HG03280 (cell line): ENCODE results near the gene OPN1LW.
A peak's percentile ranks its signal among the peaks of the same experiment; 100 is the strongest.
"Not testable (repeated sequence)": the region's sequence is repeated elsewhere in the genome, so short reads cannot be mapped to it uniquely, and the experiment has no call there.

Experiments used
- ATAC-seq: cut with Tn5 transposase; IDR thresholded peaks from one replicate; pipeline ENCODE4 v1.9.1; 2021; ENCODE audit warnings: mild to moderate bottlenecking, moderate library complexity; ENCODE audit not compliant: unreplicated experiment

Gene OPN1LW

DNA sequence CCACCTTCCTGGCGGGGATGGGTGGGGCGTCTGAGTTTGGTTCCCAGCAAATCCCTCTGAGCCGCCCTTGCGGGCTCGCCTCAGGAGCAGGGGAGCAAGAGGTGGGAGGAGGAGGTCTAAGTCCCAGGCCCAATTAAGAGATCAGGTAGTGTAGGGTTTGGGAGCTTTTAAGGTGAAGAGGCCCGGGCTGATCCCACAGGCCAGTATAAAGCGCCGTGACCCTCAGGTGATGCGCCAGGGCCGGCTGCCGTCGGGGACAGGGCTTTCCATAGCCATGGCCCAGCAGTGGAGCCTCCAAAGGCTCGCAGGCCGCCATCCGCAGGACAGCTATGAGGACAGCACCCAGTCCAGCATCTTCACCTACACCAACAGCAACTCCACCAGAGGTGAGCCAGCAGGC, at the start of gene OPN1LW:
OPN1LW (plus strand) TSS at position 234 of the 400 bp plus-strand sequence; CDS start at position 275, 41 bp downstream.
- not testable (repeated sequence) for ATAC-seq

DNA sequence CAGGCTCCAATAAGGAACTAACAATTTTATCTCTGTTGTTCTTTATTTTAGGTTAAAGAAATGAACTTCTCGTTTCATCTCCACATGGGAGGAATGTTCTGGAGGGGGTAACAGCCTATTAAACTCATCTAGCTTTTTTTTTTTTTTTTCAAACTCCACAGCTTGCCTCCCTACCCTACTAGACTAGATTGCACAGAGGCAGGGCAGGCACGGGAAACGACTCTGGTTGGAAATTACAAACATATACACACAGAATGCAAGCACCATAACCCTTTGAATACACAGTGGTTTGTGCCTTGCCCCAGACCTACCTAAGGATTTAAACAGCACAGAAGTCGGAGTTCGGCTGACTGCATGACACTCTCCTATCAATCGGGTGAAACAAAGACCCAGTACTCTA, 49.2 kb upstream of the OPN1LW start:
- no peak for ATAC-seq

DNA sequence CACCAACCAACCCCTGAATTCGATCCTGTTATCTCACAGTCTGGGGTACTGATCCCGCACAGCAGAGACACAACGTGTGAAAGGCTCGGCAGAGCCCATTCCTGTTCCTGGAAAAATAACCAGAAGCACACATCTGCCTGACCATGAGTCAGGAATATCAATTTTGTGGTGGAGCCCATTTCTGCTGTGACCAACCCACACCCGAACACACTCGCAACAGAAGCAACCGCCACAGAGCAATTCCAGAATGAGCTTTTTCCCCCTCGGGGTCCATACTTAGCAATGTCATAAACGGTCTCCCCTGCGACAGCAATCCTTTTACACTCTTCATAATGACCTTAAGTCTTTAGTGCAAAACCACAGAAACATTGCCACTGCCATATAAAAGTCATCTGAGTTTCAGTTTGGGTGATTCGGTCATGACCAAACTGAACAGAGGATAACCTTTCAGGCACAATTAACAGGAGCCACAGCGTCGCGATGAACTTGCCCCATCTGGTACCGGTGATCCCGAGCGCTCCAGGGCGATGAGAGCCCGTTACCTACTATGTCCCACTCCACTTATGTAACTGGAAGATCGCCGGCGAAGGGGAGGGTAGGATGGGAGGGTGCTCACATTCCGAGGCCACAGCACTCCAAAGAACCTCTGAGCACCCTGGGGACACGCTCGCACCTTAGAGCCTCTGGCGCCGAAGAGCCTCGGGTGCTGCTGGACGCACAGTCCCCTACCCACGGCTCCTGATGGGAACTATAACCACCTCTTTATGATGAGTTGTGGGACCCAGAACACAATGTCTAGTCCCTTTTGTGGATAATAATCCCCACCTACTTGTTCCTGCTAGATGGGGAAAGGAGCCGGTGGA, 47.7 kb upstream of the OPN1LW start:
- ATAC-seq = no peak

DNA sequence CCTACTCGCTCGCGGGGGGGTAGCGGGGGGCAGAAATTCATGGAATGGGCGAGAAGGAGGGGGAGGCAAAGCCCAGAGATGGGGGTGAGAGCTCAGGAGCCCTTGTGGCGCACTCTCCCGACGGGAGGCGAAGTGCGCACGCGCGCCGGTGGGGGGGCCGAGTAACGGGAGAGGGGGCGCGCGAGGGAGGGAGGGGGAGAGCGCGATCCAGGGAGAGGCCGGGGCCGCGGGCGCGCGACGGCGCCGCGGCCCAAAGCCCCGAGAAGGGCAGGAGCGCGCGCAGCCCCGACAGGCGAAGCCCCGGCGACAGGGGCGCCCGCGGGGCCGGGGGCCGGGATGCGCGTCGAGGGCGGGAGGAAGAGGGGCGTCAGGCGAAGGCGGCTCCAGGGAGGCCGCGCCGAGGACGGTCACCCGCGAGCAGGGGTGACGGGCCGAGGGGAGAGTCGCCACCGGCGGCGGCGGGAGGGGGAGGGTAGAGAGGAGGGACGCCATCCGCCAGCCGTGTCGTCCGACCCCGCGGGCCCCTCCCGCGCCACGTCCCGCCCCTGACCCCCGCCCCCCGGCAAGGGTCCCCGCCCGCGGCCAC, 46.9 kb upstream of the OPN1LW start:
- ATAC-seq = peak; percentile 41

DNA sequence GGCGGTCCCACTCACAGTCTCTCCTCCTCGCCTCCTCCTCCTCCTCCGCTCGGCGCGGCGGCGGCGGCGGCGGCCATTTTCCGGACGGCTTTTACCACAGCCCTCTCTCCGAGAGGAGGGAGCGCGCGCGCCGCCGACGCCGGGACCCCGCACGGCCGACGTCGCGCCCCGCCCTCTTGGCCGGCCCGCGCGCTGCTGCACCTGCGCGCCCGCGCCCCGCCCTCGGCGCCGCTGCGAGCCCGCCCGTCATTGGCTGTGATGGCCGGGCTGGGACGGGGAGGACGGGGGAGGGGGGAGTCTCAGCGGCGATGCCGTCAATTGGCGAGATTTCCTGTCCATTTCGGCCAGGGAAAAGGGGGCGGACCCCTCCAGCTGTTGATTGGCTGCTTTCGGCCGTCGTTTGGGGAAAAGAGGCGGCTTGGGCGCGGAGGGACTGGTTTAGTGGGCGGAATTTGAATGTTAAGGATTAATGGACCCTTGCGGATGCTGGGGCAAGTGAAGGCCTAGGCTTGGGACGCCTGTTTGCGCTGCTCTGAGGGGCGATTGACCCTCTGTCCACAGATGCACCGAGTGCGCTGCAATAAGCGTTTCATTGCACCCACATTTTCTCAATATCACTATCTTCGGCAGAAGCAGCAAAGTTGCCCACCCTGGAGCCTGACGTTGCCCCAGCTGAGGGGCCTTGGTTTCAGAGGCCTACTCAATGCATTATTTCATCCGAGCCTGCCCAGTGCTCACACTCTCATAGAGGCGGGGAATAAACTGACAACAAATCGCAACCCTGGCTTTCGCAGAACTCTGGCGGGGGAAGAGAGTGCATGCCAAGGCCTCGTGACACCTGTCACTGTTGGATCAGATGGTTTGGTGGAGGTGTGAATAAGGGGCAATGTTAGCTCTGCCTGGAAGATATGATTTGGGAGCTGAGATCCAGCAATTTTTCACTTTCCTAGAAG, 46.2 kb upstream of the OPN1LW start, which contains the start of gene MECP2:
MECP2 (minus strand) TSS at position 129 of the 953 bp plus-strand sequence.
- ATAC-seq = peak; percentile 92

DNA sequence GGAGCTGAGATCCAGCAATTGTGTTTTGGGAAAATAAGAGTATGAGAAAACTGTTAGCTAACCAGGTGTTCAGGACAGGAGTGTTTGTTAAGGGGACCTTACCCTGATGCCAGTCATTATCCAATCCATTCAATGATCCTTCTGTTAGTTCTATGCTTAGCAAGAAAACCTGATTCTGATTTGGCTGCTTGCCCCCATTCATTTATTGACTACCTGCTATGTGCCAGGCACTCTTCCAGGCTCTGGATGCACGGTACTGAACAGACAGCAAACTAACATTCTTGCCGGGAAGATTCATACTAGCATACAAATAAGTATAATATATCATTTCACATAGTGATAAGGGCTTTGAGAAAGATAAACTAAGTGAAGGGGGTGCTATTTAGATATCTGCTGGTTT, 45.5 kb upstream of the OPN1LW start:
- no peak for ATAC-seq

DNA sequence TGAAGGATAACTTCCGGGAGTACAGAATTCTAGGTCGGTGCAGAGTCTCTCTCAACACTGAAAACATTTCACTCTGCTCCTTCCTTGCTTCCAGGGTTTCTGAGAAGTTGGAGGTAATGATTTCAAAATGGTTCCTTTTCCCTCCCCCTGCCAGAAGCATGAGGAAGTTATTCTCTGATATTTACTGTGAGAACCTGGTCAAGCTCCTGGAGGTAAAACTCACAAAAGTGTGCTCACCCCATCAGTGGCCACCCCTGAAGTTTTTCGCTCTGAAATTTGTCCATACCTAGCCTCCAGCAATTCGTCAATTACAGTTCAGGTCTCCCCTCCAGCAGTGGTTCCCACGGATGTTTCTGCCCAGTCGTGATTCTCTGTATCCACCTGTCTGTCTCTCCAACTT, 30.3 kb upstream of the OPN1LW start:
- no peak for ATAC-seq

DNA sequence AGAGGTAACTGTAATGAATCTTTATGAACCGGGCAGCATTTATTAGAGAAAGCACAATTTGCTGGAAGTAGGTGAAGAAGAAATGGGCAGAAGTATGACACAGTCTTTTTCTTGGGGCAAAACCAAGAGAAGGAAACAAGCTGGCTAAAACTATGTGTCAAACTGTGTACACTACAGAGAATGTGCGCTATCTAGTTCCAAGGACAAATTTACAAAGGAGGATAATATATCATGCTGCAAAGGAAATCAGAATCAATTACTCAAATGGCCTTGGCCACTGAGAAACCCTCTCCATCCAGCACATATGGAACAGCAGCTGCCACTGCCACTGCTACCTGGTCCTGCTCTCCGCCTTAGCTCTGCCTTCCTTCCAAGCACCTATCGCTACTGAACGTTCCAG, 29.4 kb upstream of the OPN1LW start:
- ATAC-seq = no peak

DNA sequence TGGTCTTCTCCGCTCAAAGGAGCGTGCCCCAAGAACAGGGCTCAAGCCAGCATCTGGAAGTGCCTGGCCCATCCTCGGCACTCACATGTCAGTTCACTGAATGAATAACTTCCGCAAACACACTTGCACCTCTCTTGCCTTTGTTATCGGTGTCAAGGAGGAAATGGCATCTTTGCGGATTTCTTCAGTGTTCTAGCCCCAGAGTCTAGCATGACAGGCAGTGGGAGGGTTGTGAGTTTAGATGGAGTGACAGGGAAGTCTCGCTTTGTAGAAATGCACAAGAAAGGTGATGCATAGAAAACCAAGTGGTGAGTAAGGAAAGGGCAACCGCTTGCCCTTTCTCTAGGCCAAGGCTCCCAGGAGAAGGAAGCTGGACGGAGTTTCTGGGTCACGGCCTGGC, 29.0 kb upstream of the OPN1LW start:
- ATAC-seq = no peak

DNA sequence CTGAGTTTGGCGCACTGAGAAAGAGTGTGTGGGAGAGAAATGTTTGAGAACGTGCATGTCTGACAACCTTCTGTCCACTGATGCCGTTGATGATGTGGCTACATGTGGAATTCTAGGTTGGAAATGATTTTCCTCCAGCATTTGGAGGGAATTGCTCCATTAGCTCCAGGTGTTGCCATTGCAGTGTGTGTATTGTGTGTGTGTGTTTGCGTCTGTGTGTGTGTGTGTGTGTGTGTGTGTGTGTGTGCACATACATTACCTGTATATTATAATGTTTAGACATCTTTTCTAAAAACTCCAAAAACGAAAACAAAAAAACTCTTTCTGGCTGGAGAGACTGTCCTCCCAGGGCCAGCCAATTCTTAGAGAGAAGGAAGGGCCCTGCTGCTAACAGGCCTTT, 28.3 kb upstream of the OPN1LW start:
- ATAC-seq = no peak

DNA sequence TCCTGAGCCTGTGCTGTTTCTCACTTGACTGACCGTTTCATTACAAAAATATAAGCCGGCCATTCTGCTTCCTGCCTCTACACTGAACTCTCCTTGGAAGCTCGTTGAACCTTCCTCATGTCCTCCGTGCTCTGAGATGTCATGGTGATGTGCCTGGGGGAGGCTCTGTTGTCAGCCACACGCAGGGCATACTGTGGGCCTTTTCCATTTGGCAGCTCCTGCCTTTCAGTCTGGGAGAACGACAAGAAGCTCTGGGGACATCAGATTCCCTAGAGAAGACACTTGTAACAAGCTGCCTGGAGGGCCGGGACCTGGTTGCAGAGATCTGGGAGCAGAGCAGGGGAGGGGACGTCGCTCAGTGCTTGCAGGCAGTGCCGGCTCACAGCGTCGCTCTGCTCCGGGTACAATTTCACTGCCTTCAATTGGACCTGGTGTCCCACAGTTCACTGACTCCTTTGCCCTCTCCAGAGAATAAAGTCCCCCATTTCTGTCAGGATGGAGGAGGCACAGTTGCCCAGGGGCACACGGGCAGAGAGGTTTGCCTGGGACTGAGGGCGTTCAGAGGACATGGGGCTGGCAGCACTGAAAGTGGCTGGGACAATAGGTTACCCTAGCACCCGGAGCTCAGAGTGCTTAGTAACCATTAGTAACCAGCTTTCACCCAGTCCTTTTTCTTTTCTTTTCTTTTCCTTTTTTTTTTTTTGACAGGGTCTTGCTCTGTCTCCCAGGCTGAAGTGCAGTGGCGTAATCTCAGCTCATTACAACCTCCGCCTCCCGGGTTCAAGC, 27.4 kb upstream of the OPN1LW start:
- ATAC-seq = no peak

DNA sequence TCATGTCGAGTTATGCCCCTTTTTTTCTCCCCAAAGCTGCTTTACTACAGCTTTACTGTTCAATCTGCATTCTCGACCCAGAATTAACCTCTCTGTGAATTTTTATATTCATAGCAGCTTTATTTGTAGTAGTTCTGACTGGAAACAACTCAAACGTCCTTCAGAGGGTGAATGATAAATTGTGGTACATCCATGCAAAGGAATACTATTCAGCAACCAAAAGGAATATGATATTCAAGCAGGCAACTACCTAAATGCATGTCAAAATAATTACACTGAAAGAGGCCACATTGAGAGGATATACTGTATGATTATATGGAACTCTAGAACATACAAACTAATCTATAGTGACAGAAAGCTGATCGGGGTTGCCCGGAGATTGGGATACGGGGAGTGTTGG, 26.5 kb upstream of the OPN1LW start:
- no peak for ATAC-seq

DNA sequence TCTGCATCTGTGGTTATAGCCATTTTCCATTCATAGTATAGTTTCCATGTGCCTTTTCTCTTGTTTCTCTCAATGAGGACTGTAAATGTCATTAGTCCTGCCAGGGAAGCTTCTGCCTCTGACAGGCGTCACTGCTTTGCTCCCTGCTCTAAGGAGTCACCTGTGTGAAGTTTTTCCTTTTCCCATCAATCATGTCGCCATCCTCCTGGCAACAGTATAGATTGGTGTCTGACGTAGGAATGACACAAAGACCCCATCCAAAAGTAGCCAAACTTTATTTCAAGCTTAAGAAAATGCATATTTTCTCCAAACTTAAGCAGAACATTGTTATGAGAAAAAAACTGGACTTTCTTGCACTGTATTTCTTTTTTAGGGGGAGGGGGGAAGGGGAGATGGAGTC, 23.5 kb upstream of the OPN1LW start:
- ATAC-seq = no peak

DNA sequence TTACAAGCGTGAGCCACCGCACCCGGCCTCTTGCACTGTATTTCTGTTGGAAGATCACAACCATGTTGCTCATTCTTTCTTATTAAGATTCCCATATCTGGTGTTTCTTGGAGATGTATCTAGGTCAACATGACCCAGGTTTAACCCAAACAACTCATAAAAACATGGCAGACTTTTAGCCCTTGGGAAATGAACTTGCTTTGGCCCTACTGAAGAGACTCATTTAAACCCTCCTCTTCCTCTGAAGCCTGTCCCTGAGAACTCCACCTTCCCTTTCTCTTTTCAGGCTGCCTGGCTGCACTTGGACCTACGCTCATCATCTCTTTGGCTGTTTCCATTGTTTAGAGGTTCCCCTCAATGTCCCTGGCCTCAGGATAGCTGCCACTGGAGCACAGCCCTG, 22.8 kb upstream of the OPN1LW start:
- ATAC-seq = no peak

DNA sequence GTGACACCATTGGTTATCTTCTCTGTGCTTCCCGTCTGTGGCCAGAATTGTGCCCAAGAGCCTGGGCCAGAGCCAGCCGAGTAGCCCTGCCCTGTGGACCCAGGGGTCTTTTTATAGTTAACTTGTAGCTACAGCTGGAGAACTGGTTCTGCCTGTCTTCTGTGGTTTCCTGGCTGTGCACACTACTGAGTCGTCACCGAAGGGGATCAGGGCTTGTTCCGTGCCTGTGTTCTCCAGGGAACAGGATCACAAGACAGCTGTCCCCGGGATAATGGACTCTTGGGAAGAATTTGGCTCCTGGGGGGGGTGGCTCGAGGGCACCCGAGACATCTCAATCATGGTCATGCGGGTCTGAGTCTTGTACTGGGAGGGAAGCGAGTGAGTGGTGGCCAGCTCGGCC, 22.1 kb upstream of the OPN1LW start:
- ATAC-seq = no peak

DNA sequence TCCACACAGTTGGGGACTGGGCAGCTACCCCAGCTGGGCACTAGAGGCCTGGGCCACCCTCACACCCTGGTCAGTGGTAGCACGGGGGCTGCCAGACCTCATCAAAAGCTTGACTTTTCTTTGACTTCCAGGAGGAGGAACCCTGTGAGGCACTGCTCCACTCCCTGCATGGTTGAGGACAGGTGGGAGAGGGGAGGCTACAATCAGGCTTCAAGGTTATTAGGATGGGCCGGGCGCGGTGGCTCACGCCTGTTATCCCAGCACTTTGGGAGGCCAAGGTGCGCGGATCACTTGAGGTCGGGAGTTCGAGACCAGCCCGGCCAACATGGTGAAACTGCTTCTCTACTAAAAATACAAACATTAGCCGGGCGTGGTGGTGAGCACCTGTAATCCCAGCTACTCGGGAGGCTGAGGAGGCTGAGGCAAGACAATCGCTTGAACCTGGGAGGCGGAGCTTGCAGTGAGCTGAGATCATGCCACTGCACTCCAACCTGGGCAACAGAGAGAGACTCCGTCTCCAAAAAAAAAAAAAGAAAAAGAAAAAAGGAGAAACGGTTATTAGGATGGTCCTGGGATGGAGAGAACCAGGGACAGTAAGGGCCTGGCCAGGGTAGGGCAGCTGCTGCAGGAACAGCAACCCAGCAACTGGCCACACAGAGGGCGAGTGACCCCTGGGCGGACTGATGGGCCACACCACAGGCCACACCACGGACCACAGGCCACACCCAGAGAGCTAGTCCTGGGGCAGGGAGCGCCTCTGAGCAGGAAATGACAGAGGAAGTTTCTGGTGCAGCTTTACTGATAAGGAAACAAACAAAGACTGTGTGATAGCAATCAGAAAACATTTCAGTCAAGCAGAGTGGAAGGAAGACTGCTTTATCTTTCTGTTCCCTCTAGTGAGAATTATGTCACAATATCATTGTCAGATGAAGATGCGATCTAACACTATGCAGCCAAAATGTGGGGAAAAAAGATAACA, 20.5 kb upstream of the OPN1LW start:
- ATAC-seq = no peak

DNA sequence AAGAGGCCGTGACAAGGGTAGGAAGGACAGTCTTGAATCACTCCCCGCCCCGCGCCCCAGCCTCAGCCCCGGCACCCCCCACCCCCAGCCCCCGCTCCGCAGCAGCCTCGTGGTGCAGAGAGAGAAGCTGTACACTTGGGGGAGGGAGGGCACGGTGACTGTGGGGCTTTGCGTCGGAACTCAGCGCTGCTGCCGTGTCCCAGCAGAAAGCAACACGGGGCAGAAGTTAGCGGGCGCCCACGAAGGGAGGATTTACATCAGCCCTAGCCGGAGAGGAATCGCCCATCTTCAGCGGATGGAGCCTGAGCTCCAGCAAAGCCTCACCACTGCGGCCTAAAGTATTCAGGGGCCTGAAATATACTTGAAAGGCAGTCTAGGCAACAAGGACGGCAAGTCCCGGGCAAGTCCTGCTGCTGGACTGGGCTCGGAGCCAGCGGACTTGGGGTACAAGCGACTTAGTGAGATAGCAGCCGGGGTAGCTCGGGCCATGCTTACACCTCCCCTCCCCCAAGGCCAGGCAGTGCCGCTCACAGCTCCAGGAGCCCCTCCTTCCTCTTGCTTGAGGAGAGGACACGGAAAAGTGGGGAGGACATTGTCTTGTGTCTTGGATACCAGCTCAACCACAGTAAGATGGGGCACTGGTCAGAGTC, 18.5 kb upstream of the OPN1LW start:
- no peak for ATAC-seq

DNA sequence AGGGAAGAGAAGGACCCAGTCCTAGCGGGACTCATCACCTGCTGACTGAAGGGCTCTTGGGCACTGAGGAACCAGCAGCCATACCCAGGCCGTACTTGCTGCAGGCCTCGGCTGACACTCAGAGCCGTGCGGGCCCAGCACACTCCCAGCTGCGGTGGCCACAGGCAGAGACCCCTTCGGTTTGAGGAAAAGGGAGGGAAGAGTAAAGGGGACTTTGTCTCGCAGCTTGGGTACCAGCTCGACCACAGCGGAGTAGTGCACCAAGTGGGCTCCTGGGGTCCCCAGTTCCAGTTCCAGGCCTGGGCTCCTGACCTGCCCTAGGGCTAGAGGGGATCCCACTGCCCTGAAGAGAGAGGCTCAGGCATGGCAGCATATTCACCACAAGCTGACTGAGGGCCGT, 17.9 kb upstream of the OPN1LW start:
- ATAC-seq = no peak

DNA sequence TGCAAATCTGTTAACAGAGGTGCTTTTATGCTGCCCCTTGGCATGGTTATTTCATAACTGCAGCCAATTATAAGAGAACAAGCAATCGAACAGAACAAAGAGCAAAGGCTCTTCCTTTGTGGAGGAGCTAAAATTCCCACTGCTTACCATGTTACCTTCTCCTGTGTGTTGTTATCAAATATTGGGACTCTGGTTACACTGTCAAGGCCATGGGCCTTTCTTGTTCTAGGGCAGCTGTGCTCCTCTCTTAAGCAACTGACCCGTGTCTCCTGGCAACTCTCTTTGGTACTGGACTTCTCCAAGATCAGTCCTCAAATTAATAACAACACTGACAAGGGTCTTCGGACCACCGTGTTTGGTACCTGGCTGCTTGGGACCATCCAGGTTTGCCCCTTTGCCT, 12.1 kb upstream of the OPN1LW start:
- ATAC-seq = no peak
